Mesothelial cell of epicardium (in vitro differentiated cells): Measurements from ENCODE around the gene TSPAN18. TPM values are rescaled to one million over a fixed set of nuclear protein-coding genes. Genes with fewer than 3 reads are reported as not detected.

Experiments used
- DNase-seq, 2 experiments: peaks; one replicate each; pipeline ENCODE4 v3.0.0; 2021; ENCODE audit warnings: low spot score in 2 of 2; ENCODE audit not compliant: unreplicated experiment in 2 of 2
- H3K27ac Mint-ChIP-seq: 2 replicates; pipeline ENCODE4 v1.8.0; 2021; ENCODE audit warnings: mixed read lengths
- H3K27me3 Mint-ChIP-seq: 2 replicates; pipeline ENCODE4 v1.8.0; 2021; ENCODE audit warnings: low read depth, mixed read lengths
- H3K36me3 Mint-ChIP-seq: 2 replicates; pipeline ENCODE4 v1.8.0; 2021; ENCODE audit warnings: mixed read lengths
- H3K4me1 Mint-ChIP-seq: 2 replicates; pipeline ENCODE4 v1.8.0; 2021; ENCODE audit warnings: mixed read lengths
- H3K4me3 Mint-ChIP-seq: 2 replicates; pipeline ENCODE4 v1.8.0; 2021; ENCODE audit warnings: mild to moderate bottlenecking, moderate library complexity, mixed read lengths
- H3K9me3 Mint-ChIP-seq: 2 replicates; pipeline ENCODE4 v1.8.0; 2021; ENCODE audit warnings: mixed read lengths
- total RNA-seq: library from RNA; stranded (reverse); gene quantifications from 3 replicates; pipeline ENCODE4 v1.2.1, GENCODE V29; 2021
- TF ChIP-seq, protein P1 (sequence below): fragments of 200-600 bp; sonication (generic); IDR thresholded peaks from one replicate; pipeline ENCODE4 v1.5.0; 2021; ENCODE audit warnings: antibody characterized with exemption; ENCODE audit not compliant: unreplicated experiment

The TSPAN18 gene
- total RNA-seq, 1 donor from 2014 or later, result 47.4 TPM

DNA sequence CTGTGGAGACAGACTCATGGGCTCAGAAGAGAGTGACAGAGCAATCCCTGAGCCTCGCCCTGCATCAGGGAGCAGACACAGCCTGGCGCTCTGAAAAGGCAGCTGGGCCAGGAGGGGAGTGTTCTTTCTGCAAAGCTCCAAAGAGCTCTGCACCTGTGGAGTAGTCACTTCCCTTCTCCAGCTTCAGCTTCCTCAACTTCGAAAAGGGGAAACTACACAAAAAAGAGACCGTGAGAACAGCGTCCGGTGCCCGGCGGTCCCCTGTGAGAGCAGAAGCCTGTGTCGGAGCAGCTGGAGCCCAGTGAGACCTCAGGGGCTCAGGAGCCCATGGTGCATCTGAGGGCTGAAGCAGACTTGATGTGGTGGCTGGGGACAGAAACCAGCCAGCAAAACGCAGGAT lies 188.9 kb downstream of the TSPAN18 start:
- no peak overlapping the region for H3K27ac Mint-ChIP-seq
- no peaks in the 10 kb centered on the region for H3K36me3 Mint-ChIP-seq
- H3K9me3 Mint-ChIP-seq, result no peaks in the 10 kb centered on the region
- no peak for DNase-seq
- H3K4me3 Mint-ChIP-seq, result no peak overlapping the region
- TF ChIP-seq, protein P1, sequence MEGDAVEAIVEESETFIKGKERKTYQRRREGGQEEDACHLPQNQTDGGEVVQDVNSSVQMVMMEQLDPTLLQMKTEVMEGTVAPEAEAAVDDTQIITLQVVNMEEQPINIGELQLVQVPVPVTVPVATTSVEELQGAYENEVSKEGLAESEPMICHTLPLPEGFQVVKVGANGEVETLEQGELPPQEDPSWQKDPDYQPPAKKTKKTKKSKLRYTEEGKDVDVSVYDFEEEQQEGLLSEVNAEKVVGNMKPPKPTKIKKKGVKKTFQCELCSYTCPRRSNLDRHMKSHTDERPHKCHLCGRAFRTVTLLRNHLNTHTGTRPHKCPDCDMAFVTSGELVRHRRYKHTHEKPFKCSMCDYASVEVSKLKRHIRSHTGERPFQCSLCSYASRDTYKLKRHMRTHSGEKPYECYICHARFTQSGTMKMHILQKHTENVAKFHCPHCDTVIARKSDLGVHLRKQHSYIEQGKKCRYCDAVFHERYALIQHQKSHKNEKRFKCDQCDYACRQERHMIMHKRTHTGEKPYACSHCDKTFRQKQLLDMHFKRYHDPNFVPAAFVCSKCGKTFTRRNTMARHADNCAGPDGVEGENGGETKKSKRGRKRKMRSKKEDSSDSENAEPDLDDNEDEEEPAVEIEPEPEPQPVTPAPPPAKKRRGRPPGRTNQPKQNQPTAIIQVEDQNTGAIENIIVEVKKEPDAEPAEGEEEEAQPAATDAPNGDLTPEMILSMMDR, result no peak
- no peaks in the 10 kb centered on the region for H3K27me3 Mint-ChIP-seq
- H3K4me1 Mint-ChIP-seq, result peaks cover 10% of the 10 kb centered on the region

DNA sequence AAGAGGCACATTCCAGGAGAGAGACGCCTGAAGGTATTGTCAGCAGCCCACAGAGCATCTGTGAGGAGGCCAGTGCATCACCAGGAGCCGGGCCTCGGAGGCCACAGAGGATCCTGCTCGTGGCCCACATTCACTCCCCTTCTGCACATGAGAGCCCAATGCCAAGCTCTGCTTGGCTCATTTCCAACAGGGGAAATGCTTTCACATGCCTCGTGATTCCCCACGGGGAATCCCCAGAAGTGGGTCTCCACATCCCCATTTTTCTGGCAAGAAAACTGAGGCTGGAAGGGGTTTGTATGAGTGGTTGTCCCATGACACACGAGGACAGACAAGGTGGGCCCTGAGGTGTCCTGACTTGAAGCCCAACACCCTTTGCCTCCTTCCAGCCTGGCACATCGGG lies 189.6 kb downstream of the TSPAN18 start:
- no peak overlapping the region for H3K4me3 Mint-ChIP-seq
- TF ChIP-seq, protein P1, result no peak
- no peaks in the 10 kb centered on the region for H3K27me3 Mint-ChIP-seq
- peaks cover 5% of the 10 kb centered on the region for H3K4me1 Mint-ChIP-seq
- DNase-seq, result no peak
- no peaks in the 10 kb centered on the region for H3K9me3 Mint-ChIP-seq
- H3K27ac Mint-ChIP-seq, result no peak overlapping the region
- no peaks in the 10 kb centered on the region for H3K36me3 Mint-ChIP-seq

DNA sequence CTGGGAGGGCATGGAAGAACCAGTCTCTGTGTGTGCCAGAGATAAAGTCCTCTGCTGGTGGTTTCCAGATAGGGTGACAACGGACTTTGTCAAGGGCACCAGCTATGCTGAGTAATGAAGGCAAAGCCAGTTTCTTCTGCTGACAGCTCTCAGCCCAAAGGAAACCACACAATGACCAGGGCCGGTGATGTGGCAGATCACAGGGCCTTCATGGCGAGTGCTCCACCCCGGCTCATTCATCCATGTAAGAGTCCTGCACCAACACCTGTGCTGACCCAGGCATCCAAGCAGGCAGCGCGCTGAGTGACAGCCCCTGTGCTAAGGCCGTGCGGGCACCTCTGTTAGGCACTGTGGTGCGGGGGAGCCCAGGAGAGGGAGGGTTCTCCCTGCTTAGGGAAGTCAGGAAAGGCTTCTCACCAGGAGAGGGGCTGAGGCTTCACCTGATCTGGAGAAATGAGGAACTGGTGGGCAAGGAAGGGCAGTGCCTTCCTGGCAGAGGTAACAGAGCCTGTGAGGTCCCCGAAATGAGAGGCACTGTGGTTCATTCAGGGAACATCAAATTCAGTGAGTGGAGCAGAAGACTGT lies 190.1 kb downstream of the TSPAN18 start:
- Mint-ChIP-seq H3K27me3 (no peaks in the 10 kb centered on the region), H3K4me3 (no peak overlapping the region), H3K4me1 (peaks cover 2% of the 10 kb centered on the region), H3K27ac (no peak overlapping the region), H3K36me3 (no peaks in the 10 kb centered on the region), H3K9me3 (no peaks in the 10 kb centered on the region)
- TF ChIP-seq, protein P1, result no peak
- DNase-seq, result no peak

DNA sequence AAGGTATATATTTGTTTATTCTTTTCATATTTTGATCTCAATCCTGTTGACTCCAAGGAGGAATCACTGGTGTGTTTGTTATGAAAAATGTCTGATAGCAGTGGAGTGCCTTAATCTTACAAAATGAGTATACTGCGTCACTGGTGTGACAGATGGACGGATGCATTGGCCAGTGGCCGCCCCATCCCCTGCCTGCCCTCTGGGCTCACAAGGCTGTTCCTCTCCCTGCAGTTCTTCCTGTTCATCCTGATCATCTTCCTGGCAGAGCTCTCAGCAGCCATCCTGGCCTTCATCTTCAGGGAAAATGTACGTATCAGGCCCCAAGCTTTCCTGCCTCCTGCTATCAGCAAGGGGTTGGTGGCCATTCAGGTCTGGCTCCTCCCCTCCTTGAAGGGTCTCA lies 191.0 kb downstream of the TSPAN18 start:
- no peaks in the 10 kb centered on the region for H3K27me3 Mint-ChIP-seq
- no peak overlapping the region for H3K27ac Mint-ChIP-seq
- H3K36me3 Mint-ChIP-seq, result no peaks in the 10 kb centered on the region
- DNase-seq, result no peak
- H3K4me1 Mint-ChIP-seq, result no peaks in the 10 kb centered on the region
- no peaks in the 10 kb centered on the region for H3K9me3 Mint-ChIP-seq
- no peak overlapping the region for H3K4me3 Mint-ChIP-seq
- TF ChIP-seq, protein P1, result no peak

DNA sequence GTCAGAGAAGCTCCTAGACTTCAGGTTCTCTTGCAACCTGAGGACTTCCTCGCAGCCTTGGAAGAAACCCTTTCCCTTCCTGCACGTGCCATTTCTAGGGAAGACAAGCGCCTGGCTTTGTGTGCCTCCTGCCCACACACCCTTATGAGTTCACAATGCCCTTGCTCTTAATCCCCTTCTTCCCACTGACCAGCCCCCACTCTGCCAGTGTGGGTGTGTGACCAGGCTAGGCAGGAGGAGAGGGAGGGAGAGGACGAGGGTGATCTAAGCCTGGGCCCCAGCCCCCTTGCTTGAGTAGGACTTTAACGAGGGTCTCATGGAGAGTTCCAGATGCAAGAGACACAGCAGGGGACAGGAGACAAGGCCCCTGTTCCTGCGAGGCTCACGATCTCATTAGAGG lies 193.7 kb downstream of the TSPAN18 start:
- Mint-ChIP-seq H3K27ac (no peak overlapping the region), H3K4me3 (no peak overlapping the region), H3K27me3 (no peaks in the 10 kb centered on the region), H3K36me3 (no peaks in the 10 kb centered on the region), H3K9me3 (no peaks in the 10 kb centered on the region), H3K4me1 (no peaks in the 10 kb centered on the region)
- TF ChIP-seq, protein P1, result no peak
- DNase-seq, result no peak

DNA sequence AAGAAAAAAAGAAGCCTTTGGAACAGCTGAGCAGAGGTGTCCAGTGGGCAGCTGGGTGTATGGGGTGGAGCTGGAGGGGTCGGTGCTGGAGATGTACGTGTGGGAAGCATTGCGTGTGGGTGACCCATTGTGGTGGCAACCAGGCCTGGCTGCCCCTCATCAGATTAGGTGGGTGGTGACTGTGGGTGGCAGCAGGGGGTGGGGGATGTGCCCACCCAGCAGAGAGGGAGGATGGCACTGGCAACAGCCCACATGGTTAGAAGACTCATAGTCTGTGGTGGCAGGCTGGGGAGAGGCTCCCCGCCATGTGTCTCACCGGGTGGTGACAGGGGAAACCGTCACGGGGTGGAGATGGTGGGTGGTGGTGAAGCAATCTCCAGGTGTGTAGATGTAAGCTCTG lies 196.4 kb downstream of the TSPAN18 start:
- no peak overlapping the region for H3K27ac Mint-ChIP-seq
- no peak for DNase-seq

More for the DNA sequence above, 196.4 kb downstream of the TSPAN18 start:
- Mint-ChIP-seq H3K4me1 (no peaks in the 10 kb centered on the region), H3K9me3 (no peaks in the 10 kb centered on the region), H3K4me3 (no peak overlapping the region), H3K27me3 (no peaks in the 10 kb centered on the region), H3K36me3 (no peaks in the 10 kb centered on the region)
- TF ChIP-seq, protein P1, result no peak
